ENCODE measurements around the gene TAB2.
A peak's percentile ranks its signal among the peaks of the same experiment; 100 is the strongest.

Gene TAB2

GRCh38 chr6:149335924-149336608 is 18.6 kb downstream of the TAB2 start:
- TF ChIP-seq NFIC (IDR thresholded peaks at IDR 0.05), result peak; percentile 51
- no peak for TF ChIP-seq YY1 (IDR thresholded peaks at IDR 0.05; ENCODE audit: low read depth)
- TF ChIP-seq TEAD4 (IDR thresholded peaks at IDR 0.05), result peak; percentile 35; the same call in 1 of the 2 replicates
- TF ChIP-seq FOXM1 (IDR thresholded peaks at IDR 0.05; ENCODE audit: borderline replicate concordance, low read depth), result 0 out of 2 replicates have a peak, but pooled peaks have one; percentile 13

DNA sequence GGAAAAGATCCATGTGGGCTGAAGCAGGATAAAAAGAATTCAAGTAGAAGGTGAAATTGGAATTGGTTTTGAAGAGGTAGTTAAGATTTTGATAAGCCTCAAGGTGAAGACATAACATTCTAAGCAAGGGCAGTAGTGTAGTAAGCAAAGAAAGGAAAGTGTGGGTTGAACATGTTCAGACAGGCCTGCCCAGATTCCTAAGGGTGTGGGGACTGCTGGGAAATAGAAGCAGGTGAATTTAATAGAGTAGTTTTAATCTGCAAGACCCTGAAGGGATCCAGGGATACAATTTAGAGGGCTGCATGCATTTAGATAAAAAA is 19.1 kb downstream of the TAB2 start:
- TF ChIP-seq, protein P1, sequence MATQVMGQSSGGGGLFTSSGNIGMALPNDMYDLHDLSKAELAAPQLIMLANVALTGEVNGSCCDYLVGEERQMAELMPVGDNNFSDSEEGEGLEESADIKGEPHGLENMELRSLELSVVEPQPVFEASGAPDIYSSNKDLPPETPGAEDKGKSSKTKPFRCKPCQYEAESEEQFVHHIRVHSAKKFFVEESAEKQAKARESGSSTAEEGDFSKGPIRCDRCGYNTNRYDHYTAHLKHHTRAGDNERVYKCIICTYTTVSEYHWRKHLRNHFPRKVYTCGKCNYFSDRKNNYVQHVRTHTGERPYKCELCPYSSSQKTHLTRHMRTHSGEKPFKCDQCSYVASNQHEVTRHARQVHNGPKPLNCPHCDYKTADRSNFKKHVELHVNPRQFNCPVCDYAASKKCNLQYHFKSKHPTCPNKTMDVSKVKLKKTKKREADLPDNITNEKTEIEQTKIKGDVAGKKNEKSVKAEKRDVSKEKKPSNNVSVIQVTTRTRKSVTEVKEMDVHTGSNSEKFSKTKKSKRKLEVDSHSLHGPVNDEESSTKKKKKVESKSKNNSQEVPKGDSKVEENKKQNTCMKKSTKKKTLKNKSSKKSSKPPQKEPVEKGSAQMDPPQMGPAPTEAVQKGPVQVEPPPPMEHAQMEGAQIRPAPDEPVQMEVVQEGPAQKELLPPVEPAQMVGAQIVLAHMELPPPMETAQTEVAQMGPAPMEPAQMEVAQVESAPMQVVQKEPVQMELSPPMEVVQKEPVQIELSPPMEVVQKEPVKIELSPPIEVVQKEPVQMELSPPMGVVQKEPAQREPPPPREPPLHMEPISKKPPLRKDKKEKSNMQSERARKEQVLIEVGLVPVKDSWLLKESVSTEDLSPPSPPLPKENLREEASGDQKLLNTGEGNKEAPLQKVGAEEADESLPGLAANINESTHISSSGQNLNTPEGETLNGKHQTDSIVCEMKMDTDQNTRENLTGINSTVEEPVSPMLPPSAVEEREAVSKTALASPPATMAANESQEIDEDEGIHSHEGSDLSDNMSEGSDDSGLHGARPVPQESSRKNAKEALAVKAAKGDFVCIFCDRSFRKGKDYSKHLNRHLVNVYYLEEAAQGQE (IDR thresholded peaks at IDR 0.05; ENCODE audit: low read depth), result no peak
- TF ChIP-seq TAF1 (IDR thresholded peaks at IDR 0.05; ENCODE audit: low read depth) (no peak), CREB1 (IDR thresholded peaks at IDR 0.05; ENCODE audit: low read depth) (no peak), TEAD4 (IDR thresholded peaks at IDR 0.05) (0 out of 2 replicates have a peak, but pooled peaks have one; percentile 28), ZBTB7A (IDR thresholded peaks at IDR 0.05; ENCODE audit: low read depth) (no peak), EP300 (IDR thresholded peaks at IDR 0.05; ENCODE audit: borderline replicate concordance) (no peak), NFIC (IDR thresholded peaks at IDR 0.05) (no peak), EGR1 (IDR thresholded peaks at IDR 0.05) (no peak), FOXM1 (IDR thresholded peaks at IDR 0.05; ENCODE audit: borderline replicate concordance, low read depth) (no peak)

- no peak for TF ChIP-seq FOXM1 (IDR thresholded peaks at IDR 0.05; ENCODE audit: borderline replicate concordance, low read depth)
- TF ChIP-seq, protein P2, sequence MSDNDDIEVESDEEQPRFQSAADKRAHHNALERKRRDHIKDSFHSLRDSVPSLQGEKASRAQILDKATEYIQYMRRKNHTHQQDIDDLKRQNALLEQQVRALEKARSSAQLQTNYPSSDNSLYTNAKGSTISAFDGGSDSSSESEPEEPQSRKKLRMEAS (IDR thresholded peaks at IDR 0.05), result no peak
- no peak for TF ChIP-seq TEAD4 (IDR thresholded peaks at IDR 0.05)
- TF ChIP-seq TCF12 (IDR thresholded peaks at IDR 0.05; ENCODE audit: low read depth), result no peak
- no peak for TF ChIP-seq CREB1 (IDR thresholded peaks at IDR 0.05; ENCODE audit: low read depth)
- TF ChIP-seq, protein P1 (IDR thresholded peaks at IDR 0.05; ENCODE audit: low read depth), result no peak
Measured at GRCh38 chr6:149337320-149337719, 19.8 kb downstream of the TAB2 start.

DNA sequence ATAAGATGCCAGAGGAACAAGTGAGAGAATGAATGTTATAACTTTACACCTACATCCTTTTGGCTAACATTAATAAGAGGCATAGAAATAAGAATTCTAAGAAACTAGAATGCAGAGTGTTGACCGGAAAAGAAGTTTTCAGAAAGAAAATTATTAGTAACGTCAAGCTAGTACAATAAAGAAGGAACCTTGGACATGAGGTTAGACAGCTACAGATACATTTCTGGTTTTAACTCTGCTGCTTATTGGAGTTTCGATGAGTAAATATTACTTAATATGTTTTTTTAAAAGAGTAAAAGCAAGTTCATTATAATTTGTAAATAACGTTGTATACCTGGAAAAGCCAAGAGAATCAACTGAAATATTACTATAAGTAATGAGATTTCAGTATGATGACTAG is 22.7 kb downstream of the TAB2 start:
- TF ChIP-seq, protein P1 (IDR thresholded peaks at IDR 0.05; ENCODE audit: low read depth), result no peak
- TF ChIP-seq TCF12 (IDR thresholded peaks at IDR 0.05; ENCODE audit: low read depth) (no peak), FOXM1 (IDR thresholded peaks at IDR 0.05; ENCODE audit: borderline replicate concordance, low read depth) (no peak), RAD21 (IDR thresholded peaks at IDR 0.05; ENCODE audit: low read depth) (no peak), TAF1 (IDR thresholded peaks at IDR 0.05; ENCODE audit: low read depth) (no peak), ZBTB7A (IDR thresholded peaks at IDR 0.05; ENCODE audit: low read depth) (no peak), EGR1 (IDR thresholded peaks at IDR 0.05) (no peak), CREB1 (IDR thresholded peaks at IDR 0.05; ENCODE audit: low read depth) (no peak), NFIC (IDR thresholded peaks at IDR 0.05) (no peak), YY1 (IDR thresholded peaks at IDR 0.05; ENCODE audit: low read depth) (no peak)
- TF ChIP-seq, protein P2 (IDR thresholded peaks at IDR 0.05), result no peak

- no peak for TF ChIP-seq TAF1 (IDR thresholded peaks at IDR 0.05; ENCODE audit: low read depth)
- no peak for TF ChIP-seq EGR1 (IDR thresholded peaks at IDR 0.05)
- TF ChIP-seq EP300 (IDR thresholded peaks at IDR 0.05; ENCODE audit: borderline replicate concordance), result no peak
- no peak for TF ChIP-seq TCF12 (IDR thresholded peaks at IDR 0.05; ENCODE audit: low read depth)
- TF ChIP-seq, protein P3, sequence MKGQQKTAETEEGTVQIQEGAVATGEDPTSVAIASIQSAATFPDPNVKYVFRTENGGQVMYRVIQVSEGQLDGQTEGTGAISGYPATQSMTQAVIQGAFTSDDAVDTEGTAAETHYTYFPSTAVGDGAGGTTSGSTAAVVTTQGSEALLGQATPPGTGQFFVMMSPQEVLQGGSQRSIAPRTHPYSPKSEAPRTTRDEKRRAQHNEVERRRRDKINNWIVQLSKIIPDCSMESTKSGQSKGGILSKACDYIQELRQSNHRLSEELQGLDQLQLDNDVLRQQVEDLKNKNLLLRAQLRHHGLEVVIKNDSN (IDR thresholded peaks at IDR 0.05), result no peak
- no peak for TF ChIP-seq CREB1 (IDR thresholded peaks at IDR 0.05; ENCODE audit: low read depth)
Measured at GRCh38 chr6:149342525-149342924, 25.0 kb downstream of the TAB2 start.

Measured in Ishikawa (cell line).